A549 (cell line): ENCODE data around the gene MED9. TPM values are rescaled to one million over a fixed set of nuclear protein-coding genes. Genes with fewer than 3 reads are reported as not detected.

Source experiments
- ATAC-seq, 2 experiments: fragments of 200-7000 bp in 1 of 2; fragments of >200 bp in 1 of 2; cut with Nextera tagmentation in 1 of 2; cut with Tn5 transposase in 1 of 2; 3 replicates each; pipeline versions ENCODE4 v1.8.0 to v1.9.1; 2018 to 2020; ENCODE audit warnings: mild to moderate bottlenecking in 1 of 2, moderate library complexity in 1 of 2
- CTCF ChIA-PET: fragments of 300-600 bp; sonication (Branson Sonifier 250); formaldehyde crosslinking; extraction: SDS; loops from one replicate; lab custom pipeline; 2021; ENCODE audit warnings: antibody characterized with exemption, inconsistent platforms; lab: Yijun Ruan, JAX
- POLR2A ChIA-PET: fragments of 350-600 bp; formaldehyde crosslinking; extraction: SDS; loops from one replicate; lab custom pipeline; 2021; ENCODE audit warnings: antibody characterized with exemption, inconsistent platforms; lab: Yijun Ruan, JAX
- DNase-seq, 2 experiments: peaks; one replicate each; pipeline versions ENCODE4 v3.0.0 to v3.0.0-alpha.2; 2011 to 2016; ENCODE audit warnings: low read depth in 1 of 2, low spot score in 1 of 2
- FAIRE-seq: peaks from 2 replicates; lab custom pipeline; 2011; peaks lifted over from hg19 to GRCh38; lab: Jason Lieb, UNC
- H3K27ac ChIP-seq, 2 experiments: fragments of >200 bp; sonication (Bioruptor Twin); formaldehyde crosslinking; 3 replicates each; pipeline ENCODE4 v1.5.1; 2016 to 2017
- H3K4me1 ChIP-seq: fragments of >200 bp; sonication (Bioruptor Twin); formaldehyde crosslinking; 3 replicates; pipeline ENCODE4 v1.6.1; 2016
- H3K4me2 ChIP-seq: fragments of >200 bp; sonication (Bioruptor Twin); formaldehyde crosslinking; 3 replicates; pipeline ENCODE4 v1.6.1; 2016
- H3K4me3 ChIP-seq: fragments of >200 bp; sonication (Bioruptor Twin); formaldehyde crosslinking; 3 replicates; pipeline ENCODE4 v1.5.1; 2016
- H3K9me3 ChIP-seq: fragments of >200 bp; sonication (Bioruptor Twin); formaldehyde crosslinking; 3 replicates; pipeline ENCODE4 v1.6.1; 2016
- BHLHE40 ChIP-seq: IDR thresholded peaks from 2 replicates; pipeline ENCODE4 v1.6.1; 2012; ENCODE audit warnings: low read depth, low read length, inconsistent platforms
- CBX8 ChIP-seq: fragments of 200-600 bp; sonication (generic); IDR thresholded peaks from 2 replicates; pipeline ENCODE4 v1.6.1; 2016
- CEBPB ChIP-seq, 2 experiments: fragments of >200 bp in 1 of 2; sonication (Bioruptor Twin) in 1 of 2; formaldehyde crosslinking in 1 of 2; IDR thresholded peaks; 2 replicates each; pipeline ENCODE4 v1.6.1; 2012 to 2016
- CHD2 ChIP-seq: fragments of 150-350 bp; IDR thresholded peaks from 2 replicates; pipeline ENCODE4 v1.6.1; 2014; ENCODE audit warnings: low read length; ENCODE audit not compliant: partially characterized antibody
- CHD4 ChIP-seq: fragments of 200-600 bp; sonication (generic); IDR thresholded peaks from 2 replicates; pipeline ENCODE4 v1.6.1; 2016; ENCODE audit warnings: antibody characterized with exemption, mild to moderate bottlenecking, borderline replicate concordance
- FOSB ChIP-seq: fragments of 250-450 bp; sonication (Bioruptor Pico); IDR thresholded peaks from 2 replicates; pipeline ENCODE4 v1.5.0; 2020; ENCODE audit warnings: mild to moderate bottlenecking, moderate library complexity
- FOSL2 ChIP-seq, 2 experiments: fragments of 450-650 bp in 1 of 2; fragments of >200 bp in 1 of 2; sonication (Bioruptor Twin) in 1 of 2; formaldehyde crosslinking; IDR thresholded peaks; 2 replicates each; pipeline versions ENCODE4 v1.5.0 to v1.6.1; 2016 to 2020; ENCODE audit warnings: mild to moderate bottlenecking in 1 of 2, moderate library complexity in 1 of 2
- HOXB13 ChIP-seq: fragments of 250-450 bp; sonication (Bioruptor Pico); IDR thresholded peaks from 2 replicates; pipeline ENCODE4 v1.5.0; 2020; ENCODE audit warnings: low read depth, mild to moderate bottlenecking, moderate library complexity
- HOXB5 ChIP-seq: fragments of 250-450 bp; sonication (Bioruptor Pico); IDR thresholded peaks from 2 replicates; pipeline ENCODE4 v1.5.0; 2020; ENCODE audit warnings: mild to moderate bottlenecking, moderate library complexity
- JUNB ChIP-seq: fragments of >200 bp; sonication (Bioruptor Twin); formaldehyde crosslinking; IDR thresholded peaks from 2 replicates; pipeline ENCODE4 v1.6.1; 2016
- KDM1A ChIP-seq: fragments of 200-600 bp; sonication (generic); IDR thresholded peaks from 2 replicates; pipeline ENCODE4 v1.6.1; 2016; ENCODE audit warnings: low read depth, mild to moderate bottlenecking
- MAZ ChIP-seq: fragments of 150-350 bp; IDR thresholded peaks from 2 replicates; pipeline ENCODE4 v1.6.1; 2014; ENCODE audit warnings: antibody characterized with exemption, low read depth, low read length, borderline replicate concordance
- RAD21 ChIP-seq, 2 experiments: fragments of >200 bp in 1 of 2; sonication (Bioruptor Twin) in 1 of 2; formaldehyde crosslinking in 1 of 2; IDR thresholded peaks in 1 of 2; conservative IDR thresholded peaks in 1 of 2; 2 replicates in 1 of 2; 3 replicates in 1 of 2; pipeline ENCODE4 v1.6.1; 2012 to 2018; ENCODE audit warnings: inconsistent platforms in 1 of 2
- RARB ChIP-seq: fragments of 250-450 bp; sonication (Bioruptor Pico); IDR thresholded peaks from 2 replicates; pipeline ENCODE4 v1.8.0; 2021; ENCODE audit warnings: mild to moderate bottlenecking, moderate library complexity
- RCOR1 ChIP-seq: fragments of 150-350 bp; IDR thresholded peaks from 2 replicates; pipeline ENCODE4 v1.6.1; 2014; ENCODE audit warnings: antibody characterized with exemption, low read length, low read depth
- RNF2 ChIP-seq: fragments of 200-600 bp; sonication (generic); IDR thresholded peaks from 2 replicates; pipeline ENCODE4 v1.6.1; 2016; ENCODE audit warnings: low read depth, mild to moderate bottlenecking, antibody characterized with exemption, moderate library complexity, borderline replicate concordance
- TFCP2L1 ChIP-seq: fragments of 250-450 bp; sonication (Bioruptor Pico); IDR thresholded peaks from 2 replicates; pipeline ENCODE4 v1.5.0; 2021; ENCODE audit warnings: mild to moderate bottlenecking
- ZNF302 ChIP-seq: fragments of 250-450 bp; sonication (Bioruptor Pico); IDR thresholded peaks from 2 replicates; pipeline ENCODE4 v1.9.0; 2021; ENCODE audit warnings: inconsistent platforms, mild to moderate bottlenecking, moderate library complexity
- ZSCAN20 ChIP-seq: fragments of 250-450 bp; sonication (Bioruptor Pico); IDR thresholded peaks from 2 replicates; pipeline ENCODE4 v1.8.0; 2022; ENCODE audit warnings: mild to moderate bottlenecking, moderate library complexity
- WGBS: methylation state at CpG from one replicate; pipeline ENCODE4 v1.1.6; 2017; ENCODE audit errors: missing lambda C conversion rate; 5-methylcytosine and 5-hydroxymethylcytosine counted together
- polyA plus RNA-seq, 4 experiments: library from polyadenylated mRNA; depleted of rRNA in 3 of 4; stranded (reverse); fragments of >200 nt; fragmentation: RNase III in 1 of 4; extraction: RNeasy Plus Mini Kit Qiagen cat#74134 plus additional on column Dnase treatment in 1 of 4; gene quantifications; 2 replicates in 3 of 4; 3 replicates in 1 of 4; pipeline ENCODE4 v1.2.3, GENCODE V29; 2011 to 2017
- TF ChIP-seq, protein P1 (sequence below): IDR thresholded peaks from 2 replicates; pipeline ENCODE4 v1.6.1; 2012
- TF ChIP-seq, protein P2 (sequence below): fragments of 450-650 bp; IDR thresholded peaks from 2 replicates; pipeline ENCODE4 v1.6.1; 2014; ENCODE audit warnings: antibody characterized with exemption
- TF ChIP-seq, protein P3 (sequence below): IDR thresholded peaks from 2 replicates; pipeline ENCODE4 v1.6.1; 2012

Gene MED9
- polyA plus RNA-seq, 2 of the 4 experiments (the other 2 are of a cell fraction), result 15.2 to 17.4 TPM

DNA sequence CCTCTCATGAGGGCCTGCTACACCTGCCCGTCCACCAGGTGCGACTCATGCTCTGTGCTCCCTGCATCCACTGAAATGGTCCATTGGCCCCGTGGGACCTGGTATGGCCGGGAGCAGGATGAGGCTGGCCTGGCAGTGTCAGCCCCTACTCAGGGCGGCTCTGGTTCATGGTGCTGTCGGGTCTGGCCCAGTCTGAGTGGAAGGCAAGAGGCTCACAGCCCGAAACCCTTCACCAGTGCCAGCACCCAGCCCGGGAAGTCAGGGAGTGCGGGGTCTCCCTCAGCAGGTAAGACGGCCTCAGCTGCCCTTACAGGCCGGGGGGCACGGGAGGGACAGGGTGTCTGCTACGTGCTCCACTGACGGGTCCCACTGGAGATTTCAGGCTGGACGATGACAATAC is 59.9 kb downstream of the MED9 start:
- peaks cover 56% of the 10 kb centered on the region for H3K4me1 ChIP-seq
- FAIRE-seq (no peak), ATAC-seq (0 out of 6 replicates have a peak, but pooled peaks of 1 of the 2 experiments have one; percentile 1), DNase-seq (peak in 1 of 2 experiments; percentile 17)
- TF ChIP-seq RAD21 (conservative IDR thresholded peaks at IDR 0.05 in 1 of 2, IDR thresholded peaks at IDR 0.05 in 1 of 2), result no peak
- no peak for TF ChIP-seq KDM1A
- TF ChIP-seq ZSCAN20 (CRISPR knock-in tag), result no peak
- no peak for TF ChIP-seq TFCP2L1
- TF ChIP-seq HOXB13 (CRISPR knock-in tag), result no peak
- TF ChIP-seq, protein P1, sequence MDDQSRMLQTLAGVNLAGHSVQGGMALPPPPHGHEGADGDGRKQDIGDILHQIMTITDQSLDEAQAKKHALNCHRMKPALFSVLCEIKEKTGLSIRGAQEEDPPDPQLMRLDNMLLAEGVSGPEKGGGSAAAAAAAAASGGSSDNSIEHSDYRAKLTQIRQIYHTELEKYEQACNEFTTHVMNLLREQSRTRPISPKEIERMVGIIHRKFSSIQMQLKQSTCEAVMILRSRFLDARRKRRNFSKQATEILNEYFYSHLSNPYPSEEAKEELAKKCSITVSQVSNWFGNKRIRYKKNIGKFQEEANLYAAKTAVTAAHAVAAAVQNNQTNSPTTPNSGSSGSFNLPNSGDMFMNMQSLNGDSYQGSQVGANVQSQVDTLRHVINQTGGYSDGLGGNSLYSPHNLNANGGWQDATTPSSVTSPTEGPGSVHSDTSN, result no peak
- no peak for TF ChIP-seq RARB (CRISPR knock-in tag)
- no peak for TF ChIP-seq CHD4
- no peak for TF ChIP-seq ZNF302 (CRISPR knock-in tag)
- TF ChIP-seq RNF2, result no peak
- TF ChIP-seq FOSB (CRISPR knock-in tag), result no peak
- TF ChIP-seq CBX8, result no peak
- no peak for TF ChIP-seq HOXB5 (CRISPR knock-in tag)
- TF ChIP-seq MAZ, result no peak
- no peak for TF ChIP-seq JUNB
- H3K4me3 ChIP-seq, result no peak overlapping the region
- ChIA-PET POLR2A (no interaction called here), CTCF (interaction anchor here (0.9 to 7.2 kb wide), 6 partner anchors 11 to 181 kb away, joined by 3 to 81 read pairs (median 4); partner anchors contain the start of gene RASD1)
- peak overlapping the region; percentile 76 to 87 for H3K27ac ChIP-seq
- peak overlapping the region; percentile 53 for H3K4me2 ChIP-seq
- no peaks in the 10 kb centered on the region for H3K9me3 ChIP-seq
- WGBS, result 91% methylated on average over 13 of the region's 15 CpGs

DNA sequence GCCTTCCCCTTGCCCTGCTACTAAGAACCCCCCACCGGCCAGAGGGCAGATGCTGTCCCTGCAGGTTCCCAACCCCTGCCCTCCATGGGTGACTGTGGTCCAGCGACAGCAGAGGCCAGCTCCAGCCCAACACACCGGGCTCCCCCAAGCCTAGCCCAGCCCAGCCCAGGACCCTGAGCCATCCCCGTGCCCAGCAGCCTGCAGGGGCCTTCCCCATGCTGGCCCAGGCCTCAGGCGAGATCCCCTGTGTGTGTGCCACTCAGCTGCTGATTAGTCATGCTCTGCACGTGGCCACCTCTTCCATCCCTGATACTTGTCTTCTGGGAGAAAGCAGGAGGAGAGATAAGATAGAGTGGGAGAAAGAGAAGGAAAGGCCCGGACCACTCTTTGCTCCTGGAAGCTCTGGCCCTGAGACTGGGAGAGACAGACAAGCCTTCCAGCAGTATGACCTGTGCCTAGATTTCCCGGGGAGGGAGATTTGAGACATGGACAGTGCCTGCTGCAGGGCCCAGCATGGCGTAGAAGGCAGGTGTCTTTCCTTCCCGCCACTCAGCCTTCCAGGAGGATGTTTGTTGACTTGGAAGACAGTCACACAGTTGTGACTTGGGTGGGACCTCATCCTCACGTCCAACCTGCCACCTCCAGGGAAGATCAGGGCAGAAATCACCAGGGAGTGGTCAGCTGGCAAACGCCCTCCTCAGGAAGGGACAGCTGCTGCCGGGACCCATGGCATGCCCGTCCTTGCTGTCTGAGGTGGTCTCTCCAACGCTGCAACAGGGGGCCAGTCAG is 60.7 kb downstream of the MED9 start:
- H3K4me2 ChIP-seq, result peak overlapping the region; percentile 53
- FAIRE-seq (no peak), DNase-seq (peak; percentile 26 to 47), ATAC-seq (peak in 1 of 2 experiments; percentile 8; a peak in 3 of 6 replicates)
- peak overlapping the region; percentile 76 to 87 for H3K27ac ChIP-seq
- ChIA-PET CTCF (interaction anchor here (0.9 to 7.2 kb wide), 9 partner anchors 8 to 104 kb away, joined by 3 to 81 read pairs (median 4); partner anchors contain the start of gene RASD1), POLR2A (interaction anchor here (1.6 kb wide), 1 partner anchor 41 kb away, joined by 12 read pairs; the partner anchor contains the start of gene RASD1)
- peaks cover 56% of the 10 kb centered on the region for H3K4me1 ChIP-seq
- TF ChIP-seq, protein P2, sequence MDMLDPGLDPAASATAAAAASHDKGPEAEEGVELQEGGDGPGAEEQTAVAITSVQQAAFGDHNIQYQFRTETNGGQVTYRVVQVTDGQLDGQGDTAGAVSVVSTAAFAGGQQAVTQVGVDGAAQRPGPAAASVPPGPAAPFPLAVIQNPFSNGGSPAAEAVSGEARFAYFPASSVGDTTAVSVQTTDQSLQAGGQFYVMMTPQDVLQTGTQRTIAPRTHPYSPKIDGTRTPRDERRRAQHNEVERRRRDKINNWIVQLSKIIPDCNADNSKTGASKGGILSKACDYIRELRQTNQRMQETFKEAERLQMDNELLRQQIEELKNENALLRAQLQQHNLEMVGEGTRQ, result 0 out of 2 replicates have a peak, but pooled peaks have one; percentile 34
- TF ChIP-seq CHD2 (no peak), RCOR1 (no peak), FOSL2 (IDR thresholded peaks at IDR 0.05) (0 out of 2 replicates have a peak, but pooled peaks have one; percentile 3), FOSL2 (CRISPR knock-in tag; IDR thresholded peaks at IDR 0.05) (peak; percentile 30; the same call in 1 of the 2 replicates), CEBPB (IDR thresholded peaks at IDR 0.05) (no peak), BHLHE40 (0 out of 2 replicates have a peak, but pooled peaks have one; percentile 19), TFCP2L1 (no peak)
- TF ChIP-seq, protein P1, result no peak
- TF ChIP-seq, protein P3, sequence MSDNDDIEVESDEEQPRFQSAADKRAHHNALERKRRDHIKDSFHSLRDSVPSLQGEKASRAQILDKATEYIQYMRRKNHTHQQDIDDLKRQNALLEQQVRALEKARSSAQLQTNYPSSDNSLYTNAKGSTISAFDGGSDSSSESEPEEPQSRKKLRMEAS, result 0 out of 2 replicates have a peak, but pooled peaks have one; percentile 24
- H3K4me3 ChIP-seq, result no peak overlapping the region
- H3K9me3 ChIP-seq, result no peaks in the 10 kb centered on the region
- 71% methylated on average over 13 of the region's 15 CpGs for WGBS
